ENCODE data around the gene NAP1L1. TPM values are rescaled to one million over a fixed set of nuclear protein-coding genes. Genes with fewer than 3 reads are reported as not detected.
A peak's percentile ranks its signal among the peaks of the same experiment; 100 is the strongest.

The NAP1L1 gene
- total RNA-seq (2014; rRNA removed), result 397 and 482 TPM in 2 replicates
- polyA plus RNA-seq (2012), result 734 TPM

- peak; percentile 98 for DNase-seq (ENCODE audit: low read depth)
Measured at GRCh38 chr12:76083904-76084862, at the start of gene NAP1L1. TSS of gene NAP1L1 (minus strand) at chr12:76084685. CDS start at chr12:76074219, 10,466 bp downstream.

GRCh38 chr12:76127588-76127987 is 43.1 kb upstream of the NAP1L1 start:
- DNase-seq (ENCODE audit: low read depth), result no peak

GRCh38 chr12:76124456-76124855 is 40.0 kb upstream of the NAP1L1 start:
- no peak for DNase-seq (ENCODE audit: low read depth)

GRCh38 chr12:76123259-76124212 is 39.1 kb upstream of the NAP1L1 start:
- DNase-seq (ENCODE audit: low read depth), result peak; percentile 61

GRCh38 chr12:76119887-76120286 is 35.4 kb upstream of the NAP1L1 start:
- DNase-seq (ENCODE audit: low read depth), result no peak

GRCh38 chr12:76117751-76118150 is 33.3 kb upstream of the NAP1L1 start:
- no peak for DNase-seq (ENCODE audit: low read depth)

- no peak for DNase-seq (ENCODE audit: low read depth)
Measured at GRCh38 chr12:76117067-76117691, 32.7 kb upstream of the NAP1L1 start.

- DNase-seq (ENCODE audit: low read depth), result peak; percentile 64
Measured at GRCh38 chr12:76113800-76114757, 29.6 kb upstream of the NAP1L1 start.

- DNase-seq (ENCODE audit: low read depth), result no peak
Measured at GRCh38 chr12:76111209-76111749, 26.8 kb upstream of the NAP1L1 start.

GRCh38 chr12:76109879-76110278 is 25.4 kb upstream of the NAP1L1 start:
- DNase-seq (ENCODE audit: low read depth), result no peak

GRCh38 chr12:76108356-76108755 is 23.9 kb upstream of the NAP1L1 start:
- DNase-seq (ENCODE audit: low read depth), result no peak

- DNase-seq (ENCODE audit: low read depth), result no peak
Measured at GRCh38 chr12:76106631-76107030, 22.1 kb upstream of the NAP1L1 start.

GRCh38 chr12:76103958-76104357 is 19.5 kb upstream of the NAP1L1 start:
- no peak for DNase-seq (ENCODE audit: low read depth)

- DNase-seq (ENCODE audit: low read depth), result no peak
Measured at GRCh38 chr12:76101739-76102385, 17.4 kb upstream of the NAP1L1 start.

- DNase-seq (ENCODE audit: low read depth), result no peak
Measured at GRCh38 chr12:76096079-76096646, 11.7 kb upstream of the NAP1L1 start.

- DNase-seq (ENCODE audit: low read depth), result no peak
Measured at GRCh38 chr12:76094754-76095153, 10.3 kb upstream of the NAP1L1 start.

- DNase-seq (ENCODE audit: low read depth), result no peak
Measured at GRCh38 chr12:76091246-76091754, 6.8 kb upstream of the NAP1L1 start.

GRCh38 chr12:76085520-76085868 is 1.0 kb upstream of the NAP1L1 start:
- peak; percentile 57 for DNase-seq (ENCODE audit: low read depth)

All from LHCN-M2 (cell line).